OCI-LY7 (cell line): ENCODE results near the gene ZMYND8. TPM values are rescaled to one million over a fixed set of nuclear protein-coding genes. Genes with fewer than 3 reads are reported as not detected.
"Not testable (repeated sequence)": the region's sequence is repeated elsewhere in the genome, so short reads cannot be mapped to it uniquely, and the experiment has no call there.

Experiments
- BruUV-seq: library from RNA; stranded (reverse); fragments of 400-500 nt; replicated peaks from 2 replicates; lab custom pipeline; 2021; lab: Mats Ljungman, UMichigan
- CTCF ChIA-PET: fragments of 300-600 bp; sonication (Branson Sonifier 250); formaldehyde crosslinking; loops from one replicate; lab custom pipeline; 2022; ENCODE audit warnings: antibody characterized with exemption; ENCODE audit not compliant: unreplicated experiment; lab: Charles Lee
- POLR2A ChIA-PET: fragments of 300-600 bp; sonication (Branson Sonifier 250); formaldehyde crosslinking; loops from one replicate; lab custom pipeline; 2022; ENCODE audit warnings: antibody characterized with exemption; lab: Charles Lee
- DNase-seq: peaks from one replicate; pipeline ENCODE4 v3.0.0-alpha.2; 2015; ENCODE audit warnings: low spot score
- H2AFZ ChIP-seq: fragments of 200-600 bp; sonication (generic), shearing (Covaris generic); 2 replicates; pipeline ENCODE4 v1.6.1; 2014; ENCODE audit warnings: mild to moderate bottlenecking, antibody characterized with exemption, low read length, moderate library complexity
- H3K27ac ChIP-seq: fragments of 200-600 bp; sonication (generic); 2 replicates; pipeline ENCODE4 v1.5.1; 2014; ENCODE audit warnings: mixed run types, low read depth, mild to moderate bottlenecking, moderate library complexity, low read length, inconsistent platforms; ENCODE audit not compliant: poor library complexity, severe bottlenecking
- H3K36me3 ChIP-seq: fragments of 200-600 bp; sonication (generic); 2 replicates; pipeline ENCODE4 v1.6.1; 2014; ENCODE audit warnings: mild to moderate bottlenecking, antibody characterized with exemption, low read length, moderate library complexity, mixed read lengths; ENCODE audit not compliant: insufficient read depth
- H3K4me1 ChIP-seq: fragments of 200-600 bp; sonication (generic); 2 replicates; pipeline ENCODE4 v1.5.1; 2014; ENCODE audit warnings: mild to moderate bottlenecking, low read length; ENCODE audit not compliant: insufficient read depth, poor library complexity, severe bottlenecking
- H3K4me2 ChIP-seq: fragments of 200-600 bp; sonication (generic); 2 replicates; pipeline ENCODE4 v1.6.1; 2014; ENCODE audit warnings: mild to moderate bottlenecking, low read length
- H3K4me3 ChIP-seq: fragments of 200-600 bp; sonication (generic); 2 replicates; pipeline ENCODE4 v1.5.1; 2014; ENCODE audit warnings: mild to moderate bottlenecking, low read depth, low read length; ENCODE audit not compliant: poor library complexity, severe bottlenecking
- H3K79me2 ChIP-seq: fragments of 200-600 bp; sonication (generic); 2 replicates; pipeline ENCODE4 v1.6.1; 2016; ENCODE audit warnings: low read depth, mild to moderate bottlenecking, low read length, moderate library complexity, mixed read lengths; ENCODE audit not compliant: insufficient read depth
- H3K9me2 ChIP-seq: fragments of 200-600 bp; sonication (generic); 2 replicates; pipeline ENCODE4 v1.6.1; 2016; ENCODE audit warnings: mild to moderate bottlenecking, low read length, mixed read lengths; ENCODE audit not compliant: insufficient read depth
- H3K9me3 ChIP-seq: fragments of 200-600 bp; sonication (generic); 2 replicates; pipeline ENCODE4 v1.6.1; 2014; ENCODE audit warnings: mild to moderate bottlenecking, mixed run types, low read length, mixed read lengths
- H4K20me1 ChIP-seq: fragments of 200-600 bp; sonication (generic); 2 replicates; pipeline ENCODE4 v1.6.1; 2014; ENCODE audit warnings: mild to moderate bottlenecking, antibody characterized with exemption, low read length, moderate library complexity, mixed read lengths; ENCODE audit not compliant: insufficient read depth
- EZH2phosphoT487 ChIP-seq: fragments of 200-600 bp; sonication (generic); IDR thresholded peaks from 2 replicates; pipeline ENCODE4 v1.6.1; 2018; ENCODE audit warnings: low read depth, borderline replicate concordance, mild to moderate bottlenecking, mixed run types, antibody characterized with exemption, low read length, moderate library complexity, mixed read lengths
- intact Hi-C: fragments of 100-400 bp; cut with micrococcal nuclease; formaldehyde crosslinking; loops from one replicate; pipeline ENCODE4 v1.10.0; 2022; ENCODE audit not compliant: unreplicated experiment
- total RNA-seq, 2 experiments: library from RNA; depleted of rRNA in 1 of 2; stranded (reverse); fragments of >200 nt in 1 of 2; shearing (Covaris generic) in 1 of 2; gene quantifications; 2 replicates each; pipeline ENCODE4 v1.2.3, GENCODE V29; 2014 to 2022
- TF ChIP-seq, protein P1 (sequence below): fragments of 200-600 bp; sonication (generic); conservative IDR thresholded peaks from 2 replicates; pipeline ENCODE4 v1.5.1; 2014; ENCODE audit warnings: mild to moderate bottlenecking, antibody characterized with exemption, low read length, moderate library complexity, mixed read lengths

The ZMYND8 gene
- total RNA-seq, 2 experiments from 2014 or later = 30.4 to 69.1 TPM

DNA sequence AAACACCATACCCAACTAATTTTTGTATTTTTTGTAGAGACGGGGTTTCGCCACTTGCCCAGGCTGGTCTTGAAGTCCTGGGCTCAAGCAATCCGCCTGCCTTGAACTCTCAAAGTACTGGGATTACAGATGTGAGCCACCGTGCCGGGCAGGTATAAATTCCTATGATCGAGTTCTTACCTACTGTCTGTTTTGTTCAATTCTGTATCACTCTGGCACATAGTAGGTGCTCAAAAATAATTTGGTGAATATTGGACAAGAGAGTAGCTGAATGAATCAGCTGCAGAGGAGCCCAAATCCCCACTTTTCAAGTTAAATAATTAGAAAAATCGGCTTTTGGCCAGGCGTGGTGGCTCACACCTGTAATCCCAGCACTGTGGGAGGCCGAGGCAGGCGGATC lies 13.7 kb upstream of the ZMYND8 start:
- Histone ChIP-seq H3K4me1 (no peaks in the 10 kb centered on the region), H3K79me2 (no peaks in the 10 kb centered on the region), H2AFZ (no peak overlapping the region), H3K27ac (no peak overlapping the region), H4K20me1 (no peaks in the 10 kb centered on the region), H3K9me3 (no peaks in the 10 kb centered on the region), H3K36me3 (no peaks in the 10 kb centered on the region), H3K4me3 (no peak overlapping the region), H3K9me2 (no peaks in the 10 kb centered on the region), H3K4me2 (no peak overlapping the region)
- no peak for DNase-seq
- intact Hi-C loops = no loop called here
- BruUV-seq = no TSS peak
- TF ChIP-seq, protein P1, sequence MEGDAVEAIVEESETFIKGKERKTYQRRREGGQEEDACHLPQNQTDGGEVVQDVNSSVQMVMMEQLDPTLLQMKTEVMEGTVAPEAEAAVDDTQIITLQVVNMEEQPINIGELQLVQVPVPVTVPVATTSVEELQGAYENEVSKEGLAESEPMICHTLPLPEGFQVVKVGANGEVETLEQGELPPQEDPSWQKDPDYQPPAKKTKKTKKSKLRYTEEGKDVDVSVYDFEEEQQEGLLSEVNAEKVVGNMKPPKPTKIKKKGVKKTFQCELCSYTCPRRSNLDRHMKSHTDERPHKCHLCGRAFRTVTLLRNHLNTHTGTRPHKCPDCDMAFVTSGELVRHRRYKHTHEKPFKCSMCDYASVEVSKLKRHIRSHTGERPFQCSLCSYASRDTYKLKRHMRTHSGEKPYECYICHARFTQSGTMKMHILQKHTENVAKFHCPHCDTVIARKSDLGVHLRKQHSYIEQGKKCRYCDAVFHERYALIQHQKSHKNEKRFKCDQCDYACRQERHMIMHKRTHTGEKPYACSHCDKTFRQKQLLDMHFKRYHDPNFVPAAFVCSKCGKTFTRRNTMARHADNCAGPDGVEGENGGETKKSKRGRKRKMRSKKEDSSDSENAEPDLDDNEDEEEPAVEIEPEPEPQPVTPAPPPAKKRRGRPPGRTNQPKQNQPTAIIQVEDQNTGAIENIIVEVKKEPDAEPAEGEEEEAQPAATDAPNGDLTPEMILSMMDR = no peak
- TF ChIP-seq EZH2phosphoT487 = no peak
- CTCF ChIA-PET = no interaction called here
- POLR2A ChIA-PET = no interaction called here

DNA sequence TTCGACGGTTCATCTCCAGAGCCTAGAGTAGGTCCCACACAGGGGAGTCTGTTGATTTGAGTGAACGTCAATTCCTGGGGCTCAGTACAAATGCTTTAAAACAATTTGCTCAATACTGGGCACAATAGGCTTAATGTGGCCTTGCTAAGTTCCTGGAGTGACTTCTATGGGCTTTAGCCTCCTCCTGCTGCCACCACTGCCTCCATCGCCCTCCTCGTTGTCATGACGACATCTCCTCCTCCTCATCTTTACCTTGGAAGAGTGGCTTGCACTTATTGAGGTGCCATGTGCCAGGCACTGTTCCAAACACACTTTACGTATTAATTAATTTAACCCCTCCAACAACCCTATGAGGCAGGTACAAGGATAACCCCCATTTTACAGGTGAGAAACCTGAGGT lies 11.8 kb upstream of the ZMYND8 start:
- Histone ChIP-seq H3K36me3 (no peaks in the 10 kb centered on the region), H4K20me1 (no peaks in the 10 kb centered on the region), H3K27ac (no peak overlapping the region), H2AFZ (no peak overlapping the region), H3K9me2 (no peaks in the 10 kb centered on the region), H3K79me2 (no peaks in the 10 kb centered on the region), H3K4me3 (no peak overlapping the region), H3K9me3 (no peaks in the 10 kb centered on the region), H3K4me1 (no peaks in the 10 kb centered on the region), H3K4me2 (no peak overlapping the region)
- ChIA-PET CTCF (no interaction called here), POLR2A (interaction anchor here (1.0 kb wide), 1 partner anchor 14 kb away, joined by 3 read pairs; no protein-coding TSS in a partner anchor)
- intact Hi-C loops = no loop called here
- BruUV-seq = no TSS peak
- TF ChIP-seq, protein P1 = no peak
- TF ChIP-seq EZH2phosphoT487 = no peak
- no peak for DNase-seq

DNA sequence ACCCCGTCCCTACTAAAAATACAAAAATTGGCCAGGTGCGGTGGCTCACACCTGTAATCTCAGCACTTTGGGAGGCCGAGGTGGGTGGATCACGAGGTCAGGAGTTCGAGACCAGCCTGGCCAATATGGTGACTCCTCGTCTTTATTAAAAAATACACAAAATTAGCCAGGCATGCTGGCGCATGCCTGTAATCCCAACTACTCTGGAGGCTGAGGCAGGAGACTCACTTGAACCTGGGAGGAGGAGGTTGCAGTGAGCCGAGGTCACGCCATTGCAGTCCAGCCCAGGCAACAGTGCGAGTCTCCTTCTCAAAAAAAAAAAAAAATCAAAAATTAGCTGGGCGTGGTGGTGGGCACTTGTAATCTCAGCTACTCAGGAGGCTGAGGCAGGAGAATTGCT lies 9.8 kb upstream of the ZMYND8 start:
- CTCF ChIA-PET, H3K4me3 ChIP-seq, H3K79me2 ChIP-seq, H3K4me1 ChIP-seq, H3K27ac ChIP-seq, DNase-seq, intact Hi-C loops, H2AFZ ChIP-seq, H3K4me2 ChIP-seq, H3K36me3 ChIP-seq, H3K9me2 ChIP-seq, H3K9me3 ChIP-seq, H4K20me1 ChIP-seq, BruUV-seq: not testable (repeated sequence)
- POLR2A ChIA-PET = interaction anchor here (0.7 to 1.2 kb wide), 2 partner anchors 8 to 11 kb away, joined by 3 read pairs; no protein-coding TSS in a partner anchor
